HG03108 (cell line): Measurements from ENCODE around the gene TUBB2A.
"Not testable (repeated sequence)": the region's sequence is repeated elsewhere in the genome, so short reads cannot be mapped to it uniquely, and the experiment has no call there.

ENCODE experiments used
- ATAC-seq: cut with Tn5 transposase; IDR thresholded peaks from one replicate; pipeline ENCODE4 v1.9.1; 2021; ENCODE audit warnings: moderate library complexity; ENCODE audit not compliant: unreplicated experiment

The TUBB2A gene

DNA sequence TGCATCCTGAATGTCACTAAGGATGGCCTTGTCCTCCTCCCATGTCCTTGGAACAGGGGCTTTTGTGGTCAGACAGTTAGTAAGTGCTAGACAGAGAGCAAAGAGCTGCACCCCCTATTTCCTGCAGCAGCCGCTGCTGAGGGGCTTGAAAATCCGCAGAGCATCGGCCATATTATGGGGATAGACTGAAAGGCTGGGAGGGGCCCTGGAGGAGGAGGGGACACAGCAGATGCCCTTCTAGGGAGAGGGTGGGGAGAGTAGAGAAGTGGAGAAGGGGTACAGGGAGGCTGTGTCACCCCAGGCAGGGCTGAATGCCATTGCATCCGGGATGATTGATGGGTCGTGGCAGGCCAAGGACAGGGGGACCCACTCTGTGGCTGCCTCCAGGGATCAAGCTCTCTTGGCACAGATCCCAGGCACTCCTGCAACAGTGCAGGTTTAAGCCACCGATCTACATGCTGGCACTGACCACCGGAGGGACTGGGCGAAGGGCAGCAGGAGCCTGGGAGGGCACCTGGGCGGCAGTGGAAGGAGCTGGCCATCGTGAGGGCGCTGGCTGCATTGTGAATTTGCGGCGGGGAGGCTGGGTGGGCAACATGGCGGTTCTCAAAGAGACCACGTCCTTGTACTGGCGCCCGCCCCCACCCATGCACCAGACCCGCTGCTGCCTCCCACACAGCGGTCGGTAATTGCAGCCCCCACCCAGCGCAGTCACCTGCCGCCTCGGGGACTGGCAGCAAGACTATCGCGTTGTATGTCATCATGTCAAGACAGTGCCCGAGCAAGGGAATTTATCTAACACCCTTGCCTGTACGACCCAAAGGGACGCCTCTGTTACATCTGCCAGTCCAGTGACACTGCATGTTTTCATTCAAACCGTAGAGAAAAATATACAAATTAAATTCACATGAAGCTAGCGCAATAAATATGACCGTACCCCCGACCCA lies 887 bp downstream of the TUBB2A start:
- ATAC-seq, result not testable (repeated sequence)

DNA sequence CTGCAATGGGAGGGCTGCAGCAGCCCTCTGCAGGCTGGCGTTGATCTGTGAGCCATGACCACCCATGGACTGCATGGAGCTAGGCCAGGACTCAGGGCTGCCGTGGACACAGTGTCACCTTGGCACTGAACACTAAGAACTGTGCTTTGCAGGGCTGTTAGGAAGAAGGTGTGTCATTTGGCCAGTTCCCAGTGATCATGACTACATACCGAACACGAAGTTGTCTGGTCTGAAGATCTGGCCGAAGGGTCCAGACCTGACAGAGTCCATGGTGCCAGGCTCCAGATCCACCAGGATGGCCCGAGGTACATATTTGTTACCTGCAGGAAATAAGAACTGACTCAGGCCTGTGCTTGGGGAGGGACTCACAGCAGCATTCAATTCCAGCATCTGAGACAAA lies 1.9 kb downstream of the TUBB2A start:
- ATAC-seq, result not testable (repeated sequence)

DNA sequence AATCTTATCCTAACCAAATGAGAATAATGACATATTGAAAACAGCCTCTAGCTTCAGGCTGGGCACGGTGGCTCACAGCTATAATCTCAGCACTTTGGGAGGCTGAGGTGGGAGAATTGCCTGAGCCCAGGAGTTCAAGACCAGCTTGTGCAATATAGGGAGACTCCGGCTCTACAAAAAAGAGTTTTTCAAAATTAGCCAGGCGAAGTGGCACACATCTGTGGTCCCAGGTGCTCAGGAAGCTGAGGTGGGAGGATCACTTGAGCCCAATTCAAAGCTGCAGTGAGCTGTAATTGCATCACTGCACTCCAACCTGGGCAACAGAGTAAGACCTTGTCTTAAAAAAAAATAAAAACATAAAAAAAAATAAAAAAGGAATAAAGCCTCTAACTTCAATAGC lies 4.7 kb downstream of the TUBB2A start:
- ATAC-seq, result no peak

DNA sequence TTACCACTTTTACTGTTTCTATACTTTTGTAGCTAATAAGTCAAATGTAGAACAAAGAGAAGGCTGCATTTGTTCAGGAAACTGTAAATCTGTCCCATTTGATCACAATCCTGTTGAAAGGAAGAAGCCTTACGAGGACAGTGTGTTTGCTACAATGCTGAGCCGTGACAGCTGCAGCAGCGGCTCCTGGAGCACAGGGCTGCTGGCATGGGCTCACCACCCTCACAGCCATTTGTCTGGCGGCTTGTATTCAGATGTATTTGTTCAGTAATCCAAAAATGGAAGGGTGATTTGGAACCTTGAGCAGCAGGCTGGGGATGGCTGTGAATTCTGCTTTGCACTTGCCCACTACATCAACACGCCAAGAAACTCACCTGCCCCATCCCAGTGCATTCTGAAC lies 5.7 kb downstream of the TUBB2A start:
- ATAC-seq, result no peak

DNA sequence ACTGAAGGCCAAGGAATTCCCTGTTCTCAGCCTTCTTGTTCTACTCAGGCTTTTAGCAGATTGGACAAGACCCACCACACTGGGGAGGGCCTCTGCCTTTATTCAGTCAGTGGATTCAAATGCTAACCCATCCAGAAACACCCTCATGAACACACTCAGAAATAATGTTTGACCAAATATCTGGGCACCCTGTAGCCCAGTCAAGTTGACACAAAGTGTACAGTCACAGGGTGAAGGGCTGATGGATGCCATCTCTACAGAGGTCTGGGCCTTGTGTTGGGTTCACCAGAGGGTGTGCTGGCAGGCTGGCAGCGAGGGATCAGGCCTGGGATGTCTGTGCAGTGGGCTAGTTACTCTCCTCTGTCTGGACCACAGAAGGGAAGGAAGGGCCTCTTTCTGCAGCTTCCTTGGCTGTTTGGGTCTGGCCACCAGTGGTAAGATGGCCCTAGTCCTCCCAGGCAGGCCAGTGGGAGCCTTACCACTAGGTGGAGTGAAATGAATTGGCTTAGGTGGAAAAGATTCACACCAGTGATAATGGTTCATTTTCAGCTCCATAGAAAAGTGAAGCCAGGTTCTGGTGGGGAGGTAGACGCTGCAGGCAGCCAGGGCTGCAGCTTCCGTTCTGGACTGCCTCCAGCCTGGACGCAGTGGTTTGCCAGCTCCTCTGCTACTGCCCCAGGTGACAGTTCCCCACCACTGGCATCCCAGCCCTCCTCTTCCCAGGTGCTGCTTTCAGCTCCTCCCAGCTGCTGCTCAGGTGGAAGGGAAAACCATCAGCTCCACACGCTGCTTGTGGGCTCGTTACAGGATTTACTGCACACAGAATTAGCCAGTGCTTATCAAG lies 9.2 kb downstream of the TUBB2A start:
- ATAC-seq, result no peak

DNA sequence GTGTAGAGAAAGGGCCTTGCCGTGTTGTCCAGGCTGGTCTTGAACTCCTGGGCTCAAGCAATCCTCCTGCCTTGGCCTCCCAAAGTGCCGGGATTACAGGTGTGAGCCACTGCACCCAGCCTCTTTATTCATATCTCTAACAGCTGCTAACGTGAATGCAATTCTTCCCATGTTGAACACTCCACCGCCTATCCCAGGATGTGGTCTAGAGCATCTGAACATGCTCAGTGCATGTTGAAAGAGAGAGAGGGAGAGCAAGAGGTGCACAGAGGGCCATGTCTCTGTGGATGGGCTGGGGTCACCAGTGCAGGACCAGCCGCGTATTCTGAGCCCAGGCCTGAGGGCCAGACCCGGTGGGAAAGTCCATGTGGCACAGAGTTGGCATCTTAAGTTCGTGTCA lies 12.8 kb downstream of the TUBB2A start:
- no peak for ATAC-seq

DNA sequence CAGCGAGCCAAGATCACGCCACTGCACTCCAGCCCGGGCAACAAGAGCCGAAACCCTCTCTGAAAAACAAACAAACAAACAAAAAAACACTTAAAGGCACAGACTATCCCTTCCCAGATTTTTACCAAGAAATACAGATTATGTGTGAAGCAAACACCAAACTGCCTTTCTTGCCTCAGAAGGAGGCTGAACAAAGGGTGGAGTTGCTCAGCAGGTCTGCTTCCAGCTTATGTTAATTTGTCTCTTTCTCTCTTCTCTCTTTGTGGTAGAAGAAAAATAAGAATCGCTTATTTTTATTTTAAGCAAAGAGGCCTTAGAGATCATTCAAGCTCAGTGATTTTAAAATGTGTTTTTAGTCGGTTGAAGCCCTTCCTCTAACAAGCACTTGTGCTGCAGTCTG lies 14.2 kb downstream of the TUBB2A start:
- ATAC-seq, result no peak

DNA sequence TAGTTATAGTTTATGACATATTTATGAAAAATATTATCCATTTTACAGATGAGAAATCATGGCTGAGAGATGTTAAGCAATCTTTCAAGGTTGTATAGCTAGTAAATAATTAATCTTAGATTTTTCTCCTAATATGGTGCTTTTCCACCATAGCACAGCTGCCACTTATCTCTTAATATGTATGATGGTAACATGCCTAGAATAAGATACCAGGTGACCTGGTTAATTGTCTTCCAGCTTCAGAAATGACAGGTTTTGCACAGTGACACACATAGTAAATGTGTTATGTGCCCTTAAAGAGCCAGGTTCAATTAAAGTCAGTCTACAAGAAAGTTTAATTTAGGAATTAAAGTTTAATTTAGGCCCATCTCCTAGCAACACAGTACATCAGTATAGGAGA lies 14.8 kb downstream of the TUBB2A start:
- ATAC-seq, result no peak

DNA sequence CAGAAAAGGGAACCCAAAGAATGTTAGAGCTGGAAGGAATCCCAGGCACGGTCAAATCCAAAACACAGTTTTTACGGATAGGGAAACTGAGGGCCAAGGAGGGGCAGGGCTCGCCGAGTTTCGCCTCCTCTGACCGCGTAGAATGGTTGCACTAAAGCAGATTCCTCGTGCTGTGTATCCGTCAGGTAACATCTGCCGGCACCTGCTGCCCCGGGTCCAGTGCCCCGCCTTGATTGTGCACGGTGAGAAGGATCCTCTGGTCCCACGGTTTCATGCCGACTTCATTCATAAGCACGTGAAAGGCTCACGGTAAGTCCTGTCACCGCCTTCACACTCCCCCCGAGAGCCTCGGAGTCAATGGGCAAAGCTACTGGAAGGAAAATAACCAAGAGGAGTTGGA lies 17.1 kb downstream of the TUBB2A start:
- ATAC-seq, result no peak

DNA sequence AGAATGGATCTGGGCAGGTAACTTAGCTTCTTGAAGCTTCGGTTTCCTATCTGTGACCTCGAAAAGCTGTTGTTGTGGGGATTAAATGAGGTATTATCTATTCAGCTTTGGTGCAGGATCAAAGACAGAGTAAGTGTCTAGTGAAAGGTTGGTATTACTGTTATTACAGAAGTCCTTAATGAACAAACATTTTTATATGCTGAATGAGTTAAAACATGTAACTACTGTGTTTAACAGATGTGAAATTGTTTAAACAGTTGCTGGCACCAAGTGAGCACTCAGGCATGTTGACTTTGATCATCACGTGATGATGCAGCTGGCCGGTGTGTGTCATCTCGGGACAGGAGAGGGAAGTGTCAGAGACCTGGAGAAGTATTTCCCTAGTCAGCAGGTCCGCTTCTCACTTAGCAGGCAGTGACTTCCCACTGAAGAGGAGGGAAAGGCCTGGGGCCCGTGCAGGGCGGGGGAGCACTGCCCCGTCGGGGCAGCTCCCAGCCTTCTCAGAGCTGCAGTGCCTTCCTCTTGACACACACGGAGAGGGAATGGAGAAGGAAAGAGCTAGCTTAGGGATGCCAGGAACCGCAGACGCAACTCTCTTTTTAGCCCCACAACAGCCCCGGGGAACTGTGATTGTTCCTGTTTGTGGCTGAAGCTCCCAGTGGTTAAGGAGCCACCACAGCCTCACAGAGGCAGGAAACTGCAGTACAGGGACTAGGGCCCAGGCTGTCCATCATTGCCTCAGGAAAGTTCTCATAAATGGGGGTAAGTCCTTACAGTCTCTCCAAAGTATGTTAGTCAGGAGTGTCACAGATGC lies 18.0 kb downstream of the TUBB2A start:
- ATAC-seq, result no peak

DNA sequence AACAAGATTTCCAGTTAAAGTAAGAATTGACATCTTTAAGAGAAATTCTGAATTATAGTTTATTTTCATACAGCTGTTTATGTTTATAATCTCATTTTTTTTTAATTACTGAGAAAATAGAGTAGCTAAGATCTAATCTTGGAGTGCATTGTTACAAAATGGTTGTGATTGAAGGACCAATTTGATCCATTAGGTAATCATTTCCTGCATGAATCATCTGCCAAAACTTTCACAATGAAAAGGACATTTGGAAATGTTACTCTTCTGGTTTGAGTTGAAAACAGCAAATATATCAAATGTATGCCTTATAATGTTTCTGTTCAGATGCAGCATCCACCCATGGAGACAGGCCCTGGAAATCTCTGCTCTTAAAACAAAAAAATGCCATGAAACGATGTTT lies 19.0 kb downstream of the TUBB2A start:
- ATAC-seq, result no peak

DNA sequence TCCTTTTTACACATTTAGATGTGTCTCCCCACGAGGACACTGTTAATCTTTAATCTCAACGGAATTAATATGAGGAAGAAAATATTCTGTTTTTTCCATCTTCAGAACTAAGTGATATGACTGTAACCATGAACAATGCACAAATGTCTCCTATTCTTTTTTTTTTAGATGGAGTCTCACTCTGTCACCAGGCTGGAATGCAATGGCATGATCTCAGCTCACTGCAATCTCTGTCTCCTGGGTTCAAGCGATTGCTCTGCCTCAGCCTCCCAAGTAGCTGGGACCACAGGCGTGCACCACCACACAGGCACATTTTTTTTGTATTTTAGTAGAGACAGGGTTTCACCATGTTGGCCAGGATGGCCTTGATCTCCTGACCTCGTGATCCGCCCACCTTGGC lies 19.5 kb downstream of the TUBB2A start:
- ATAC-seq, result not testable (repeated sequence)

DNA sequence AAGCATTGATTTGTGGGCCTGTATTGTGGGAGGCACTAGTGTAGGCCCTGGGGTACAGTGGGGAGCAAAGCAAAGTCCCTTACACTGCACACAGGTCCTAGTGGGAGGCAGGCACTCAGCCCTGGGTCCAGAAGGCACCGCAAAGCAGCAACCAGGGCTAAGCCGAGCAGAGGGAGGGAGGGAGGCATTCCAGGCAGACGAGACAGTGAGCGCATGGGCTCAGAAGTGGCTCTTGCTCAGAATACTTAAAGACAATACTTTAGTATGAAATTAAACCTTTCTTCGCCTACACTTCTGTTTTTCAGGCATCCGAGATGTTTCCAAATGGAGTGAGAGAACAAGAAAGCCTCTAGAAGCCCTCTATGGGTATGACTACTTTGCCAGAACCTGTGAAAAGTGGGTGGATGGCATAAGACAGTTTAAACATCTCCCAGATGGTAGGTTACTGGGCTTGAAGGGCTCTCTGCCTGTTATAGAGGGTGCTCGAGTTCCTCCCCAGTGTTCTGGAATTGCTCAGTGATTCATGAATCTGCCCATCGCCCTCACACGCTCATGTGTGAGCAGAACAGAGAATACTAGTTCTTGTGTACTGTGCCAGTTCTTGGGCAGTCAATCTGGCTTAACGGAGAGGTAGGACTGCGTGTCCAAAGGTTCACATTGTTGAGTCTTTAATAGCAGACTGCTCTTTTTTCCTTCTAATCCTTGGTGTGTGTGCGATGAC lies 20.1 kb downstream of the TUBB2A start:
- no peak for ATAC-seq

DNA sequence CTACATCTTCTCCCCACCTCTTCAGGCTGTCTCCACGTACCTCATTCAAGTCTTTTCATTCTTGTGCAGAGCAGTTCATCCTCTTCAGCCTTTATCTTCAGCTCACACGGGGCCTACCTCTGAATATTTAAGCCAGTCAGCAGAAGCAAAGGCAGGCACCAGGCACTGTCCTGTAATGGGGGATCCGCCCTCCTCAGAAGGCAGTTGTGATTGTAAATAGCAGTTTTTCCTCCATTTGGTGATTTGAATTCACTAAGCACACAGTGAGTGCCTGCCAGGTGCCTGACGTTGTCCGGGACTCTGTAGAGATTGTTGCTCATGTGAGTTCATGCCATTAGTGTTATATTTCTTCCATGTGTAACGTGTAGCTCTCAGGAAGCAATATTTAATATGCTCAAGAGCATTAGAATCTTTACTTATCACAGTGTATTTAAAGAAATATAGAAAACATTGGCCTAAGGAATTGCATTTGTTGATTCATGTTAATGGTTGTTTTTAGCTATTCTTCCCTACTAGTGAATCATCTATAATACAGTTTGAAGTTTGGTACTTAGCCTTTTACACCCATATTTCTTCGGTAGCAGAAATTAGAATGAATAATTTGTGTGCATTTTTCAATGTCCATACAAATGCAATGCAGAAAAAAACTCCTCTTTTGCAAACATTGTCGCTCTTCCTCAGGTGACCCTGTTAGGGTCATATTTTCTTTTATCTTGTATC lies 20.9 kb downstream of the TUBB2A start:
- ATAC-seq, result no peak

DNA sequence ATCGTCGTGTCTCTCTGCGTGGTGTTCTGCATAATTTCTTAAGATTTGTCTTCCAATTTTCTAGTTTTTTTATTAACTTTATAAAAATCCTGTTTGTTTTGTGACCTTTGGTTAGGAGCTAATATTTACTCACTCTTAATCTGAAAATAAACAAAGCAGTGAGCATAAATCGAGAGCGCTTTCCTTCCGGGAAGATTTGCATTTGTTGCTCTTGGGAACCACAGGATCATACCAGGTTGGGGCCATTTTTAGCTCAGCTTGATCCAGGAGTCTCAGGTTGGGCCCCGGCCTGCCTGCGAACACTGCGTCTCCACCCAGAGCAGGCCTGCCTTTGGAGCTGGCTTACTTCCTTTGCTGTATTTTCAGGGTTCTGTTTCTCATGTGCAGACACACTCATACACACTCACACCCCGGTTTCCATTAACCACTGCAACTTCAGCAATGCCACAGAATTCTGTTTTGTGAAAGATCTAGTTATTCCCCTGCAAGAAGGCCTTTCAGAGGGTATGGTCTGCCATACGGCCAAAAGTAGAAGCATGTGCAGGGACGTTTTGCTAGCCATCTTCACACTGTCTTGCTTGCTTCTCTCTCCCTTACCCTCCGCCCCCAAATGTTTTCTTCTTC lies 21.6 kb downstream of the TUBB2A start:
- no peak for ATAC-seq

DNA sequence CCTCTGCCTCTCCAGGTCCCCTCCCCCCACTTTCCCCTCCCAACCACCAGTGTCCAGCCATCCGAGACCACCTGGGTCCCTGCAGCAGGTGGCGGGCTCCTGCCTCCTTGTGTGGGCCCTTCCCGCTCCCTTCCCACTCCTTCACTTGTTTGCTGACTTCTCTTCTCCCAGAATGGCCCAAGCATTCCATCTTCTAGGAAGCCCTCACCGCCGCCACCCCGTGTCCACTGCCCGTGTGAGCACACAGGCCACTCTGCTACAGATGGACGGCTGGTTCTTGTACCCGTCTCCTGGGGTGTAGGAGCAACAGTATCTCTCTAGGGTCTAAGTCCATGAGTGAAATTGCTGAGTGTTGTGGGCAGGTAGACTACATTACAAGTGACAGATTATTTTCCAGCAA lies 23.8 kb downstream of the TUBB2A start:
- no peak for ATAC-seq

DNA sequence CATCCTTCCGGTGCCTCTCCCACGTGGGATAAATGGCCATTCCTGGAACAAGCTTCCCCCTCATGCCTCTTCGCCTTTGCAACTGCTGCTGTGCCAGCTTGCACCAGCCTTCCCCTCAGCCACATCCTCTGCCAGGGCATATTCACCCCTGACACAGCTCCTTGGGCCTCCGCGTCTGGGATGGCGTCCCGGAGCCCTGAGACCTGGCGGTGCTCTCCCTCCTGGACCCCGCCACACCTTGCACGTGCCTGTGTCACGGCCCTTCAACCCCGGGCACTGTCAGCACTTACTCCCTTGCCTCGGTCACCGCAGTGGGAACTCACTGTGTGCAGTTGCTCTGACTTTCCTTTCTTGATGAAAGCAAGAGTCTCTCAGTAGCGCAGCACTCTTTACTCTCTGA lies 25.6 kb downstream of the TUBB2A start:
- ATAC-seq, result no peak

DNA sequence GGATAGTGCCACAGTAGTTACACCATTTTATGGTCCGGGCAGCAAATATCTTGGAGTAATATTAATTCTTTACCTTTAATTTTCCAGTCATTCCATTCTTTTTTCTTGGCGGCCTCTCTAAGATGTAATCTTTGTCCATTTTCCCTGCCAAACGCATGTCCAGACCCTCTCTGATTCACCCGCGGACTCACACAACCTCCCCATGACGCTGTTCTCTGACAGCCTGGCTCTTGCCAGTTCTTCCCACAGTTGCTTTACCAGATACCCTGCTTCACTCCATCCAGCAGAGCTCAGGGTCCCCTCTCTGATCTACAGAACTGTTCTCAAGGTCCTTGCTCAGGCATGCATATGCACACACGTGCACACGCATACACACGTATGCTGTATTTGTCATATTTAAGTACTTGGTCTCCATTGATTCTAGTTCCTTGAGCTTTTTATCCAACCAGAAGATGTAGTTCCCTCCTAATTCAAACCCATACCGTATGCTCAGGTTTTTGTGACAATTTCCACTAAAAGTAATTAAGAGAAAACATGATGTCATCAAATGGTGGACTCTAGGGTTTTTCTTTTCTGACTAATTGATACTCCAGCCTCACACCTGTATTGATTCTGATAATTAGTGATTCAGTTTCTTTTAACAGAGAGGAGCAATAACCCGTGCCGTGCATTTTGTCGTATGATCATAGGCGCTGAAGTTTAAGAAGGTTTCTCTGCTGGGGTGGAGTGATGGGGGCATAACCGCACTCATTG lies 28.8 kb downstream of the TUBB2A start:
- ATAC-seq, result no peak

DNA sequence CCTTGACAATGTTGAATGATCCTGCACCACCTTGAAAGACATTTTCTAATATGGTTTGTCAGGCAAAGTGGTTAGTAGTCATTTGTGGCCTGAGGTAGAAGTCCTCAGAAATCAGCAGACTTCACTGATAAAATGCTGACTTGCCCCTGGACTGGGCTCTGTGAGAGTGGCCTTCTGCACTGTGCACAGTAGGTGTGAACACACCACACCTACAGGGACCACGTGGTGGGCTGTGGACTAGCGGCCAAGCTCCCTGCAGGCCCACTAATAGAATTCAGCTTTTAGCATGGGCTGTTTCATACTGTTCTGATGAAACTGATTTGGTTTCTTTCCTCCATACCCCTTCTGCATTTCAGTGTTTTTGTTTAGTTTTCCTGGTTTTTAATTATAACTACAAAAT lies 31.5 kb downstream of the TUBB2A start:
- ATAC-seq, result no peak
